GM19025 (cell line): Measurements from ENCODE around the gene TPX2.
"Not testable (repeated sequence)": the region's sequence is repeated elsewhere in the genome, so short reads cannot be mapped to it uniquely, and the experiment has no call there.

ENCODE experiments used
- ATAC-seq: cut with Tn5 transposase; IDR thresholded peaks from one replicate; pipeline ENCODE4 v1.9.1; 2021; ENCODE audit warnings: mild to moderate bottlenecking, low read depth, moderate library complexity; ENCODE audit not compliant: unreplicated experiment

TPX2 gene

DNA sequence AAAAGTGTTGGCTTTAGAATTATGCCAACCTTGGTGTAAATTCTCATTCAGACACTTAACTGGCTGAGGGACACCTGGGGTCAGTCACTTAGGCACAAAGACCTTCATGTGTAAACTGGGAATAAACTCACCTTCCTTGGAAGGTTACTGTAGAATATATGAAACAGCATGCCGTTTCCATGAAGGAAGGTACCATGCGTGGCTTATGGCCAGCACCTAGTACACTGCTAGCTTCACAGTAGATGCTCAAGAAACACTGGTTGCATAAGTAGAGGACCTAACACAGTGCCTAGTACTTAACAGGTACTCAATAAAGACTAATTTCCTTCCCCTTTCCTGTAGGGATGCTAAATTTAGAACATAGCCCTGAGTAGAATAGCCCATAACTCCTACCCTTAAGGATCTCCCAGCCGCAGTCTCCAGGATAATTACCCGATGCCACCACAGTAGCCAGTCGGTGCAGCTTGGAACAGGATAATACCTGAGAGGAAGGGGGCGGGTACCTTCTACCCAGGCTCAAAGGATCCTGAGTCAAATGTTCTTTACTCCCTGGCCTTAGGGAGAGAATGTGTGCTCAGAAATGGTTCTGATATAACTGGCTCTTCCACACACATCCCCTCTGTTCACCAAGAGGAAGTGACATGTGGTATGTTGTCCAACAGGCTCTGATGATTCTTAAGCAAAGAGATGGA, 20.0 kb upstream of the TPX2 start:
- no peak for ATAC-seq

GRCh38 chr20:31719644-31720485, 19.2 kb upstream of the TPX2 start:
- ATAC-seq = no peak

DNA sequence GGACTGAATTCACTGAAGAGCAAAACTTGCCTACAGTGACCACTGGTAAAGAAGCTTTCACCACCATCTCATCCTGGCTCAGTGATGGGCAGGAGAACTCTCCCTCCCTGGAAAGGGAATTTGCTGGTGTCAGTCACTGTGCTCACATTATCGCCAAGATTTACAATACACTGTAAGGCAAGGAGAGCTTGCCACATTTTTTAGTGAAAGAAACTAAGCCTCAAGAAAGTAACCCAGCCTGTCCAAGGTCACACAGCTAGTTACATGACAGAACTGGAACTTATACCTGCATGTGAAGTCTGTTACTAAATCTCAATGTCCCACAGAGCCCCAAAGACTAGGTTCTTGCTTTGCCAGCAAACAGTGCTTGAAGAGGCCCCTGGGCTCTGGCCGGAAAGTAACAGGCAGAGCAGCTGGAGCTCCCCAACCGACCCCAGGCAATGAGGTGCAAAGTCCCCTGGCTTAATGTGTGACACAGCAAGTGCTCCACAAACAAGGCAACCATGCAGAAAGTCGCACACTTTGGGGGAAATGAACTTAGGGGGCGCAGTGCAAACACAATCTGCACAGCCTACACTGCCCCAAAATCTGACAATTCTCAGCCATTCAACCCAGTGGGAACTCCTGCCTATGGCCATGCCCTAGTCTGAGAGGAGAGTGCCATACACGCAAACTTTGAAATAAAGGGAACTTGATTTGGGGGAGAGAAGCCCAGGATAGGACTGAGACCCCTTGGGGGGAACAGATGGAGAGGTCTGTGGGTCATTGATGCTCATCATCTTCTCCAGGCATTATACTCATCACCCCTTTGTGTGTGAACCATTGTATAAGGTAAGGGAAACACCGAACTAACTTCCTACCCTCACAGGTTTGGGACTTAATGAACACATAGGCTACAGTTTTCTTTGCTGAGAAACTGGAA, 18.3 kb upstream of the TPX2 start:
- no peak for ATAC-seq

DNA sequence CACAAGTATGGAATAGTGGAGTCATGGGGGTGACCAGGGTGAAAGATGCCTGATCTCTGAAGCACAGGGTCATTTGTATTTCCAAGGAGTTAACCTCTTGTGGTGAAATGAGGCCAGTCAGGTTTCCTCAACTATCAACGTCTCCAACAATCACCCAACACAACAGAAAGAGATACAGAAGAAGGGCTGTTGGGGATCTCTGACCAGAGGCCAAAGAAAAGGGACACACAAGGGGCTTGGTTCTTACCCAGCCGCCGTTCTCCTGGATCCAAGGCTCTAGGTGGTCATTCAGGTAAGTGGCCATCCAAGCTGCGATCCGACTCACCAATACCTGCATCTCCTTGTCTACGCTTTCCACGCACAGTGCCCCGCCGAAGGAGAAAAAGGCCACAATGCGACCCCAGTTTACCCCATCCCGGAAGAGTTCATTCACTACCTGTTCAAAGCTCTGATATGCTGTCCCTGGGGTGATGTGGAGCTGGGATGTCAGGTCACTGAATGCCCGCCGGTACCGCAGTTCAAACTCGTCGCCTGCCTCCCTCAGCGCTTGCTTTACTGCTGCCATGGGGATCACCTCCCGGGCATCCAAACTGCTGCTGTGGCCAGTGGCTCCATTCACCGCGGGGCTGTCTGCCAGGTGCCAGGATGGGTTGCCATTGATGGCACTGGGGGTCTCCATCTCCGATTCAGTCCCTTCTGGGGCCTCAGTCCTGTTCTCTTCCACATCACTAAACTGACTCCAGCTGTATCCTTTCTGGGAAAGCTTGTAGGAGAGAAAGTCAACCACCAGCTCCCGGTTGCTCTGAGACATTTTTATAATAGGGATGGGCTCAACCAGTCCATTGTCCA, 17.5 kb upstream of the TPX2 start:
- ATAC-seq = no peak

DNA sequence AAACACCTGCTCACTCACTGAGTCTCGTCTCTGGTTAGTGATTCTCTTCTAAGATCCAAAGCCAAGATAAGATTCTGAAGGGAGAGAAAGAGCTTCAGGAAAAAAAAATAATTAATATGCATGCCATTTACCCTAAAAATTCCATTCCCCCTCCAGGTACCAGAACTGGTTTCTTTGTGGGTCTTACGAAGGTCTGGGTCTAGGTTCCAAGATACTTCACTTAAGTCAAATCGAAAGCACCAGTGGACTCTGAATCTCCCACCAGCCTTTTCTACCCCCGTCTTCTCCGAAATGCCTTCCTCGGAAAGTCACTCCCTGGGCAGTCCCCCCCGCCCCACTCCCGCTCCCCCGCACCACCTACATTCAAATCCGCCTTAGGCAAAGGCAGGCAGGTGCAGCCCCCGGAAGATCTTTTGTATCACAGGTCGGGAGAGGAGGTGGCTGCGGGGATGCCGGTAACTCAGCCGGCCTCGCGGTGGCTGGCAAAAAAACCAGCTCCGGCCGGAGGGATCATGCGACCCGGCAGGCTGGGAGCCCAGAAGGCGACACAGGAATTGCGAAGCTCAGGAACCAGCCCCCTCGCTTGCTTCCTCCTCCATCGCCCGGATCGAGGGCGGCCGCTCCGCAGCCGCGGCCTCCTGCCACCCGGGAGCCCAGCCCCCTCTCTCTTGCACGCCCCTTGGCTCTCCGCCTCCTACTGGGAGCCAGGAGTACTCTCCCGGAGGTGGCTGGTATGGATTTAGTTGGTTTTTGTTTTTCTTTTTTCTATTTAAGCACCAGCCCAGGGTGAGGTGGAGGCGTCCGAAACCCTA, 16.6 kb upstream of the TPX2 start, which contains the start of gene BCL2L1:
TSS of gene BCL2L1 (minus strand) at position 612 of the 812 bp plus-strand sequence. CDS start 650 bp downstream, outside the sequence.
- ATAC-seq = no peak

DNA sequence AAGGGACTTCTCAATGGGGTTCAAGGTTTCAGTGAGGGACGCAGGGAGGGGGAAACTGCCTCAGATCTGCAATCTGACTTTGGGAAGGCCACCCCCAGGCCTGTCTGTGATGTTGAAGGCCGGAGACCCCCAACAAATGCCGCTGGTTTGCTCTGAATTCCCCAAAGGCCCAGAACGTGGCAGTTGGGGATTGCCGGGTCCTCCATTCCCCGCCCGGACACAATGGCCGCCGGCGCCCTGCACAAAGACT, 16.1 kb upstream of the TPX2 start:
- ATAC-seq = no peak

GRCh38 chr20:31723319-31724078, 15.6 kb upstream of the TPX2 start:
- peak; percentile 86 for ATAC-seq

DNA sequence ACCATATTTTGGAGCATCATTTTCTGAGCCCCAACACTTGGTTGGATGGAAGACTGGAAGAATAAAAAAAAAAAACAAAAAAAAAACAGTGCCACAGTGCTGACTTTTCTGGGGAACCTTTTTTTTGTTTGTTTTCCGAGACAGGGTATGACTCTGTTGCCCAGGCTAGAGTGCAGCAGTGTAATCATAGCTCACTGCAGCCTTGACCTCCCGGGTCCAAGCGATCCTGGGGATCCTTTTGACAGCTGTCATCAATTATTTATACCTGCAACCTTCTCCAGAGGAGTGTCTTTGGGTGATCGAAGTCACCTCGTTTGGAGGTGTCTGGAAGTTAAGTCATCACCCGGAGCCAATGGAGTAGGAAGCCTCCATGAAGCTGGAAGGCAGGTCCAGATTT, 7.8 kb upstream of the TPX2 start:
- no peak for ATAC-seq

- ATAC-seq = no peak
Observed at GRCh38 chr20:31739550-31739977, 474 bp downstream of the TPX2 start.

- ATAC-seq = no peak
Observed at GRCh38 chr20:31740208-31740607, 1.1 kb downstream of the TPX2 start.

DNA sequence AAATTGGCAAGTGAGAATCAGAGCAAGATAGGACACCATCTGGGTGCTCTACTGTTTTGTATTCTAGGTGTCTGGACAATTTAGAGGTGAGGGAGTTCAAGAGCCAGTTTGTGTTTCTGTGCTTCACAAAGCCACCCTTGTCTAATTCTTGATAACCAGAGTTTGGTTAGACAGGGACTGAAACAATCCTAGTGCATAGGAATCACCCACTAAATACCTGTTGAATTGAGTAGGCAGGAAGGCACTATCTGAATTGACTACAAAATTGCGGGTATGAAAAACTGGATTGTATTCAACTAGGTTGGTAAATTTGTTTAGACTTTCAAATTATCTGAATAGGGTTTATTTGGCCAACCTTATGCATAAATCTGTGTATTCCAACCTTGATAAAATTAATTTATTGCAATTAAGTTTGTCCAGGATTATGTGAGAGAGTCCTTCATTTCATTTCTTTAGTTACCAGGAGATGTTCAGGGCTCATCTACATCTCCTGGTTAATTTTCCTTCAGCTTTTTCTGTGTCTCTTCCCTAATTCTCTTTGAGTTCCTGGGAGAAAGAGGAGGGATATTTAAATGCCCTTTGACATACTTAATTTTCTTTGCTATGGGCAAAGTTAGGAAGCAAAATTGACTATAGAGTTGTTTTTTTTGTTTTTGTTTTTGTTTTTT, 1.7 kb downstream of the TPX2 start:
- ATAC-seq = no peak

DNA sequence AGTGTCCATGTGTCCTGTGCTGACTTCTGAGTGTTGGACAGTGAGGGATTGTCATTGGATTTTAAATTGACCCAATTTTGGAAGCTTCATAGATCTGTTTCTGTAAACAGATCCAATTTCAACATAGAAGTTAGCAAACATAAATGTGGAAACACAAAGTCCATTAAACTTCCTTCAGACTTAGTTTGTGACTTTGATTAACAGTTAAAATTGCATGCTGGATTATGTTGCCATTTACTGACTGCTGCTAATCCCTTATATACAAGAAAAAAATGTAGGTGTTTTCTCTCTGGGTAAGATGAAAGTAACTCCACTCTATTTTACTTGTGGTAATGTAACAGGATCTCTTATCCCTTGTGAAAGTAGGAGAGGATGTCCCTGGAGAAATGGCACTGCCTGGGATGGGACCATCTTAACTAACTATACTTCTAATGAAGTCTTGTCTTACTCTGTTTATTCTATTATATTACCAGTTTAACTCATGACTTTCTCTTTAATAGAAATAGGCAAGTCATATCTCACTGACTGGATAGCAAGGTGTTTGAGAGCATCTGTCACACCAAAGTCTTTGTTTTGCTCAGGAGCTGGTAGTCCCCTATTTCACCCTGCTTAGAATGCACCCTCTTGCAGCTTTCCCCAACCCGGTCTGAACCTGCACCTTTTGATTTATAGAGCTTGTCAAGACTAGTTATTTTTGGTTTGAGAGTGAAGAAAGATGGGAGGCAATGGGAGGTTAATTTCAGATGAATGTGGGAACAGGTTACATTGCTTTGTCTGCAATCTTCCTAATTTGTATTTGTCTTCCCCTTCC, 7.2 kb downstream of the TPX2 start:
- ATAC-seq = no peak

DNA sequence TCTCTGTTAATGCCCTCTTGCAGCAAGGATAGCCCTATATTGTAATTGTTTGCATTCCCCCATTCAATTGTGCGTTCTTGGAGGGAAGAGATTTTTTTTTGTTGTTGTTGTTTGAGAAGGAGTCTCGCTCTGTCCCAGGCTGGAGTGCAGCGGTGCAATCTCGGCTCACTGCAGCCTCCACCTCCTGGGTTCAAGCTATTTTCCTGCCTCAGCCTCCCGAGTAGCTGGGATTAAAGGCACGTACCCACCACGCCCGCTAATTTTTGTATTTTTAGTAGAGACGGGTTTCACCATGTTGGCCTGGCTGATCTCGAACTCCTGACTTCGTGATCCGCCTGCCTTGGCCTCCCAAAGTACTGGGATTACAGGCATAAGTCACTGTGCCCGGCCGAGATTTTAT, 7.9 kb downstream of the TPX2 start:
- not testable (repeated sequence) for ATAC-seq

- no peak for ATAC-seq
Observed at GRCh38 chr20:31747640-31748039, 8.6 kb downstream of the TPX2 start.

GRCh38 chr20:31749223-31749622, 10.1 kb downstream of the TPX2 start:
- ATAC-seq = no peak

GRCh38 chr20:31751126-31751525, 12.0 kb downstream of the TPX2 start:
- no peak for ATAC-seq

- no peak for ATAC-seq
Observed at GRCh38 chr20:31757254-31757653, 18.2 kb downstream of the TPX2 start.
